NCI-H1092 treated with DMSO at 0.1 percent for 48 hours (cell line): ENCODE measurements around the gene PPM1K.
"Not testable (repeated sequence)": the region's sequence is repeated elsewhere in the genome, so short reads cannot be mapped to it uniquely, and the experiment has no call there.

ENCODE experiments used
- DNase-seq: peaks from one replicate; lab custom pipeline; 2025; lab: John Stamatoyannopoulos, UW

The PPM1K gene

GRCh38 chr4:88284439-88285234, at the start of gene PPM1K:
Gene PPM1K (minus strand): TSS chr4:88284561. CDS start chr4:88278583, 5,978 bp downstream.
- peak; percentile 95 for DNase-seq

GRCh38 chr4:88333741-88334405, 49.5 kb upstream of the PPM1K start:
- no peak for DNase-seq

- DNase-seq: no peak
Observed at GRCh38 chr4:88327665-88328064, 43.3 kb upstream of the PPM1K start.

GRCh38 chr4:88320780-88321373, 36.5 kb upstream of the PPM1K start:
- DNase-seq: no peak

GRCh38 chr4:88320224-88320779, 35.9 kb upstream of the PPM1K start:
- no peak for DNase-seq

- no peak for DNase-seq
Observed at GRCh38 chr4:88318751-88319350, 34.5 kb upstream of the PPM1K start.

GRCh38 chr4:88315460-88316017, 31.2 kb upstream of the PPM1K start:
- DNase-seq: no peak

GRCh38 chr4:88313088-88313624, 28.8 kb upstream of the PPM1K start:
- DNase-seq: not testable (repeated sequence)

- DNase-seq: no peak
Observed at GRCh38 chr4:88308587-88308986, 24.2 kb upstream of the PPM1K start.

GRCh38 chr4:88297725-88298454, 13.5 kb upstream of the PPM1K start:
- DNase-seq: no peak

GRCh38 chr4:88297212-88297516, 12.8 kb upstream of the PPM1K start:
- DNase-seq: no peak

- DNase-seq: no peak
Observed at GRCh38 chr4:88296413-88297211, 12.3 kb upstream of the PPM1K start.

- DNase-seq: no peak
Observed at GRCh38 chr4:88295656-88296055, 11.3 kb upstream of the PPM1K start.

GRCh38 chr4:88291003-88291402, 6.6 kb upstream of the PPM1K start:
- DNase-seq: no peak

GRCh38 chr4:88286897-88287296, 2.5 kb upstream of the PPM1K start:
- DNase-seq: no peak

GRCh38 chr4:88285235-88285653, 883 bp upstream of the PPM1K start:
- DNase-seq: no peak

- peak; percentile 19 for DNase-seq
Observed at GRCh38 chr4:88283661-88284438, 511 bp downstream of the PPM1K start.

- DNase-seq: no peak
Observed at GRCh38 chr4:88280228-88280795, 4.0 kb downstream of the PPM1K start.

GRCh38 chr4:88277711-88278225, 6.6 kb downstream of the PPM1K start:
- no peak for DNase-seq
